Anterior cingulate cortex (tissue), 58 donors: Measurements from ENCODE around the gene EFTUD2.

Experiments
- DNase-seq, 58 donors: peaks; one replicate each; lab custom pipeline; 2025; lab: John Stamatoyannopoulos, UW

The EFTUD2 gene

GRCh38 chr17:44898768-44899073 is 524 bp downstream of the EFTUD2 start:
- no peak for DNase-seq

DNA sequence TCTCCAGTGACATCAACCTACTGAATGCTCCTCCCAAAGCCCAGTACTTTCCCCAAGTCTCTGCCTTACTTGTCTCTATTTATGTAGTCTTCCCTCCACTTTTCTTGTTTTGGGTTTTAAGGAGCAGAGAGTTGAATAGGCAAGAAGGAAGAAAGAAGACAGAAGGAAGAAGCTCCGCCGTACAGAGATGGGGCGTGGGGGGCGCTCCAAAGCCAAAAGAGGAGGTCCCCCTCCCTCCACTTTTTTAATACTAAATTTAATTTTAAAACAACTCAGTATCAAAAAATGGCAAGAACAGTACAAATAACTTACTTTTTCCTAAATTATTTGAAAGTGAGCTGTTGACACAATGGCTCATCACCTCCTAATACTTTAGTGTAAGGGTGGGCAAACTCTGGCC is 4.6 kb downstream of the EFTUD2 start:
- DNase-seq = no peak

DNA sequence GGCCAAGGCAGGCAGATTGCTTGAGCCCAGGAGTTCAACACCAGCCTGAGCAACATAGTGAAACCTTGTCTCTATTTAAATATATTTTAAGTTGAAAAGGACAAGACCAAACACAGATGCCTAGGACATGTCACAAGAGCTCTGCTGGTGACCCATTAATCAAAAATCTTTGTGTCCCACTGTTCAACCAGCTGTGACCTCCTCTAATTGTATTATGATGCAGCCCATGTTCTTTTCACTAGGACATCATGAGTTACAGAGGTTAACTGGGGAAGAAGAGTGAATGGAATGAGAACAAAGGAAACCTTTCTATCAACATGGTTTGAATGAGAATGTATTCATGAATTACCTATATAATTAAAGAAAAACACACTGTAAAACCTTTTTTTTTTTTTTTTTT is 7.0 kb downstream of the EFTUD2 start:
- DNase-seq = no peak

- no peak for DNase-seq
Observed at GRCh38 chr17:44889003-44889402, 10.2 kb downstream of the EFTUD2 start.

DNA sequence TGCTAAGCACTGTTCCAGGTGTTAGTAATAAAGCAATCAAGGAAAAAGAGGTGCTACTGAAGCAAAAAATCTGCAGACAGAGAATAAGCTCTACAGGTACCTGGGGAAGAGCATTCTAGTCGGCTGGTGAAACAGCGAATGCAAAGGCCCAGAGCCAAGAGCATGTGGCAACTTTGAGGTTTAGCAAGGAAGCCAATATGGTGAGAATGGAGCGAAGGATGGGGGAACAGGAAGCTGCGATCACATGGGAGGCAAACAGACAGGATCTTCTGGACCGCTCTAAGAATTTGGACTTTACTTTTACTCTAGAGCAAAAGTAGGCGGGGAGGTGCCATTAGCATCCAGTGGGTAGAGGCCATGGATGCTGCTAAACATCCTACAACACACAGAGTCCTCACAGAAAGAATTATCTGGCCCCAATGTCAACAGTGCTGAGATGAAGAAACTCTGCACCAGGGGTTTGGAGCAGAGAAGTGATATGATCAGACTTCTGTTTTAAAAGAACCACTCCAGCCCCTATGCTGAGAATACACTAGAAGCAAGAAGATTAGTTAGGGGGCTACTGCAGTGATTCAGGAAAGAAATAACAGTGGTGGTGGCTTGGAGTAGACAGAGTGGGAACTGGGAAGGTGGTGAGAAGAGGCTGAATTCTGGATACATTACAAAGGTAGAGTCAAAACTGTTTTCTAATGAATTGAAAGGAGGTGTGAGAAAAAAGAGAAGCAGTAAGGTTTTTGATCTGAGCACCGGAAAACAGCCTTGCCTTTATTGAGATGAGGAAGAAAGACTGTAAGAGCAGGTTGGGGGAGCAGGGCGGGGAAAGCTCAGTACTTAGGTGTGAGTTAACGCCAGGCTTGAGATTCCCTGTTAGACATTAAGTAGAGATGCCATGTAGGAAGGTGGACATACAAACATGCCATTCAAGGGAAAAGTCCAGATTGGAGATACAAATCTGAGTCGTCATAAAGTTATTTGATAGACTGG is 11.0 kb downstream of the EFTUD2 start:
- no peak for DNase-seq

DNA sequence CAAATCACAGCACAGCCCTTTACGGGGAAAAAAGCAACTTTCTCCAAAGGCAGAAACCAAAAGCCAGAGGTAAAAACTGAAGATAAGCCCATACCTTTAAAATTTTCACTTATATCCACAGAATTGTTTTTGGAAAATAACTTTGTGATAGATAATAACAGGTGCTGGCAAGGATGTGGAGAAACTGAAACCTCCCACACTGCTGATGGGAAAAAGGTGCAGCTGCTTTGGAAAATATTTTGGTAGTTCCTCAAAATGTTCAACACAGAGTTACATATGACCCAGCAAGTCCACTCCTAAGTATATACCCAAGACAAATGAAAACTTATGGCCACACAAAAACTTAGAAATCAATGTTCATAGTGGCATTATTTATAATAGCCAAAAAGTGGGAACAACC is 12.2 kb downstream of the EFTUD2 start:
- no peak for DNase-seq

- DNase-seq = no peak
Observed at GRCh38 chr17:44884941-44885340, 14.3 kb downstream of the EFTUD2 start.

GRCh38 chr17:44881145-44881544 is 18.1 kb downstream of the EFTUD2 start:
- no peak for DNase-seq

DNA sequence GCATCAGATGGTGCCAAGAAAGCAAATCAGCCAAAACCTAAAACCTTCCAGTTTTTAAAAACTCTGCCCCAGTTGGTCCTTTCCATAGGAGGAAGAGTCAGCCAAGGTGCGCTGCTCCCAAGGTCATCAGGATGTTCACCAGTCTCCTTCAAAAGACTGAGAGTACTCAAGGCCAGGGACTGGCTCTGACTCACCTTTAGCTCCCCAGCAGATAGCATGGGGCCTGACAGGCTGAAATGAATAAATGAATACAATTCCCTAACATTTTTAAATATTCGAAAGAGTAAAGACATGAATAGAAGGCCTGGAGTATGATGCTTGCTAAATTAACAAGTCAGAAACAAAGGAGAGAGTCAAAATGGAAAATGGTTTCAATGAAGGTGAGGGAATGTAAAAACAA is 19.2 kb downstream of the EFTUD2 start:
- no peak for DNase-seq

- no peak for DNase-seq
Observed at GRCh38 chr17:44879376-44879775, 19.9 kb downstream of the EFTUD2 start.

GRCh38 chr17:44878627-44879221 is 20.5 kb downstream of the EFTUD2 start:
- peak in 5 of 58 donors; percentile 11 to 24 (median 14) for DNase-seq

- DNase-seq = no peak
Observed at GRCh38 chr17:44877121-44877520, 22.1 kb downstream of the EFTUD2 start.

DNA sequence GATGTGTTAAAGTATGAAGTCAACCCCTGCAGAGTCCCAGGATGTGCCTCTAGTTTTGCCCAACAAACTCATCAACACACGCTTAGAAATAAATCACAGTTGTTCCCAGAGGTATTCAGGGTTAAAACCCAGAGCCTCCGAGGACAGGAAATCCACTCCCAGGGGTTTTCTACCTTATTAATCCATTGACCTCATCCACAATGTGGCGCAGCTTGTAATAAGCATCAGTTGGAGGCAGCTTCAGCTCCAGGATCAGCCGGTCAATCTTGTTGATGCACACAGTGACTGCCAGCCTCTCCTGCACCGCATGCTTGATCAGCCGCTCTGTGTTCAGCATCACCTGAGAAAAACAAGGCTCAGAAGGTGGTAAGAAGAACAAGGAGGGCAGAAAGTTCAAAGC is 23.5 kb downstream of the EFTUD2 start:
- DNase-seq = no peak

DNA sequence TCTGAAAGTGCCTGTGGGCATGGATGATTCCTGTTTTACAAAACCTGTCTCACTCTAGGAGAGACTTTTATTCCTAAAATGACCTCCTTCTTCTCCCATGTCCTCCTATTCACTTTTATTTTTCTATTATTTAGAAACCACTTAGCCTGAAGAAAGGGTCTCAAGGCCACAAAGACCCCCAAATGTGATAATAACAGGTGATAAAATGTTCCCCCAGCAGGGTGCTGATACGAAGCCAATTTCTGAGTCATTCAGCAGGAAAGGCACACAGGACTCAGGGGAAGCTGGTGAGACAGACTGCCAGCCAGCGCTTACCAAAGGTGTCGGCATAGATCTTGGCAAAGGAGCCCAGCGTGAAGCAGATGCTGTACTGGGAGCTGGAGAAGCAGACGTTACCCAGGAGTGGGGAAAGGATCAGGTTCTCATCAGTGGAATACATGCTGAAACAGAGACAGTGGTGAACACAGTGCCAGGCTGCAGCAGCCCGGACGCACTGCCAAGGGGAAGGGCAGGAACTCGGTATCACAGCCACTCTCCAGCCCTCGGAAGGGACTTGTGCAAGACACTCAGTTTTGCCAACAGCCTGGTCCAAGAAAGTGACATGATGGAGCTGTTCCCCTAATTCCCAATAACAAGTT is 27.0 kb downstream of the EFTUD2 start:
- peak in 32 of 58 donors; percentile 2 to 54 (median 16) for DNase-seq

DNA sequence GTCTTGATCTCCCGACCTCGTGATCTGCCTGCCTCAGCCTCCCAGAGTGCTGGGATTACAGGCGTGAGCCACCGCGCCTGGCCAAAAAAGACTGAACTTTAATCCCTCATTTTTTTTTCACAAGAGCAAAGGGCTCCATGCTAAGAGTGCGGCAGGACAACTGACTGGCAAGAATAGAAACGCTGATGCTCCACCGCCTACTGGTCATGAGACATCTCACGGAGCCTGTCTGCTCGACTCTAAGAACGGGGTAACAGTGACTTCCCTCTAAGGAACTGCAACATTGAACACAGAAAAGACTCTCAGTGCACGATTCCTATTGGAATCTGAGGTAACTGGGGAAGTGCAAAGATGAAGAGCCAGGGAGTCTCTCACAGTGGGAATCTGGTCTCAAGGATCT is 27.7 kb downstream of the EFTUD2 start:
- DNase-seq = peak in 7 of 58 donors; percentile 1 to 23 (median 4)

- DNase-seq = no peak
Observed at GRCh38 chr17:44867841-44868240, 31.4 kb downstream of the EFTUD2 start.

GRCh38 chr17:44865931-44866330 is 33.3 kb downstream of the EFTUD2 start:
- DNase-seq = no peak

DNA sequence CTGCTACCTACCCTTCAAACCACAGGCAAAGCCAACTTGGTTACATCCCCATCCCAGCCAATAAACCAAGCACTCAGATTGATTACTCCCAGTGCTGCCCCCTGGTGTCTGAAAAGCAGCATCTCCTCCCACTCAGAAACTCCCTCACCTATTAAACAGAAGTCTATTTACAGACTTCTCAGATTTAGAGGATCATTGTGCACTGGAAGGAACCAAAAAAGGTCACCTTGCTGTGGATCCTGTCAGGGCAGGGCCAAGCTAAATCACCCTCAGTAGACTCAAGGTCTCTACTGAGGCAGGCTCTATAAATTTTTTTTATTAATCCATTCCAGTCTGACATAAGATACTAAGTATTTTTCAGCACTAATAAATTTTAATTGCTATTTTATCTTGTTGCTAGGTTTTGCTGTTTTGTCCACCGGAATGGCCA is 34.0 kb downstream of the EFTUD2 start:
- DNase-seq = peak in 39 of 58 donors; percentile 2 to 71 (median 19)

DNA sequence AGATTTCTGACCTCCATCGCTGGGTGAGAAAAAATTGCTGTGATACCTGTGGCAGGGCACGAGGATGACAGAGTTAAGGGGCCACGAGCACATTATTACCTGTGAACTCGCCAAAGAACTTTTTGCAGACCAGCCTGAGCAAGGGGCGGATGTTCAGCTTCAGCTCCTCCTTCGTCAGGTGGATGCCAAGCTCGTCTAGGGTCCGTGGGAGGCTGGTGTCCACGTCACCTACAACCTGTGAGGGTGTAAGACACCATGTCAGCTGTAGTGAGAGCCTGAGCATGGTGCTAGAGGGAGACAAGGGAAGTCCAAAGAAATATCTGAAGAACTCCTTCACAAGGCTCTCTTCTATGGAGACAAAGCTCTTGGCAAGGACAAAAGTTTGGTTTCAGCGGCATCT is 34.4 kb downstream of the EFTUD2 start:
- DNase-seq = no peak

GRCh38 chr17:44863061-44863918 is 36.0 kb downstream of the EFTUD2 start:
- no peak for DNase-seq
